Measurements from ENCODE around the gene KLK6.

GRCh38 chr19:50943074-50943828 lies 26.1 kb downstream of the KLK6 start:
- TF ChIP-seq CTCF (IDR thresholded peaks at IDR 0.05) (no peak), POLR2A (IDR thresholded peaks at IDR 0.05) (no peak)
